Dedifferentiated amniotic fluid mesenchymal stem cell (primary cell): ENCODE data around the gene BUB1.
A peak's percentile ranks its signal among the peaks of the same experiment; 100 is the strongest.
"Not testable (repeated sequence)": the region's sequence is repeated elsewhere in the genome, so short reads cannot be mapped to it uniquely, and the experiment has no call there.

Experiments
- DNase-seq: peaks from one replicate; pipeline ENCODE4 v3.0.0-alpha.2; 2016; ENCODE audit errors: extremely low spot score

Gene BUB1

DNA sequence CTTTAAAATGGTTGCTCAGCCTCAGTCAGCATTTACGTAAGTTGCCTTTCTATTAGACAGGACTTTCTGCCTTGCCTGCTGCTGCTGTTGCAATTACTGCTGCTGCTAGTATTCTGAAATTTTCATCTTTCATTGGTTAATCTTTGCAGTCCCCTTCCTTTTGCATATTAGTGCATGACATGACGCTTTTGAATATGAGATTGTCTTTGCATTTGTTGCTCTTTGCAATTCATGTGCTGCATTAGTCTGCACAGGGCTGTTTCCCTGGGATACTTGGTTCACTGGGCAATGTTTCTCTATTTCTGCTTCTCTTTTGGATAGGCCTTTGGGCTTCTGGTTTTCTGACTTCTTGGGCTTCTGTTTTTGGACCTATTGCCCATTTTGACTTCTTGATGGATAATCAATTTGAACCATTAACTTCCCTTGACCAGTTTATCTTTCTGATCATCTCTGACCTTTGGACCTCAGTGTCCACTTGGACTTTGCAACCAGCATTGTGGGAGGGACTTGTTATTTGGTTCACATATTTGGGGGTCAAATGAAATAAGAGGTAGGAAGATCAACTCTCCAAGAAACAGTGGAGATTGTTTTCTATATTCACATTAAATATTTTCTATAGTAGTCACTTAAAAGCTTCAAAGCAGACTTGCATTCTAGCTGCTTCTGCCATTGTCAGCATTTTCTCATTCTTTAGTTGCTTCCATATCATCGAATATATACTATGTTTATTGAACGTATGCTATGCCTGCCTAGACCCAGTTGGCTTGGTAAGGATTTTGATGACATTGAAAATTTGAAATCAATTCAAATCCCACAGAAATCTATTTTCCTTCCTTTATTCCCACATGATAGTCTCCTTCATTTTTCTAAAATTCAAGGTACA, 12.5 kb upstream of the BUB1 start:
- no peak for DNase-seq

DNA sequence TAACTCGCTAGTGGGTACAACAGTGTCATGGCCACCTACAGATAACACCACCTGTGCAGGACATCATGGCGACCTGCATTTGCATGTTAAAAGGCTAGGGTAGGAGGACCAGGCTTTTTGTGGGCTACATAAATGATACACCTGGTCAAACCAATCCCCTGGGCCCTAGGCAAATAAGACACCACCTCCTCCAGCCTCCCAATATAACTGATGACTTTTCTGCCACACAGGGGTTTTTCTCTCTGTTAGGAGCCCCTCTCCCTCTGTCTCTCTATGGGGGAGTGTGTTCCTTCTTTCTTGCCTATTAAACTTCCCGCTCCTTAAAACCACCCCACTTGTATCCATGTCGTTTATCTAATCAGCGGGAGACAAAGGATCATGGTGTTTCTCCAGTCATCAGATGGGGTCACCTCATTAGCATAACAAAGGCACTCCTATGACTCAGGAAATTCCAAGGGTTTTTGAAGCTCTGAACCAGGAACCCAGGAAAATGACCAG, 10.8 kb upstream of the BUB1 start:
- no peak for DNase-seq

DNA sequence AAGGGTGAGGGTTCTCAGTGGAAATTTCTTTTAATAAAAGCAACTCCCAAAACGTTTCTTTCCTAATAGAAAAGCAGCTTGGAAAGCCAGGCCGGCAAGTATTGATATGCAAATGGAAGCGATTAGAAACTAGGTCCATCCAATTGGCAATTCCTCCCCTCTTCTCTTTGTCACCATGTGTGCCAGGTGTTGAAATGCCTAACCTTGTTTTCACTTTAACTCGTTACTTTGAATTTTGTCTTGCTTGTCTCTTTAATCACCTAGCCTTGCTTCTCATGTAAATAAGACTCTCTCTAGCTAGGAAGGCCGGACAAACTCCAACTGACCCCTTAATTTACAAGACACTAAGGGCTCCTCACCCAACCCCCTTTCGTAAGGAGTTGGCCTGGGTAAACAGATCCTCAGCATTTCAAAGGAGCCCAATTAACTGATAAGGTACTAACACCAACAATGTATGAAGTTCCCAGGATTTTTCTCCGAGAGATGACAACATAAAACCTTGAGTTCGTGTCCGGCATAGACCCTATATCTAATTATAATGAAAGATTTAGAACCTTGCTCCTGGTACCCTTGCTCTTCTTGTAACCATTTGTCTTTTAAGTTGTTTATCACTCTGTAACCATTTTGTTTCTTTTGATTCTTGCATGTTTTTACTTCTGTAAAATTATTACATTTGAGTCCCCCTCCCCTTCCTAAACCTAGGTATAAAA, 10.1 kb upstream of the BUB1 start:
- not testable (repeated sequence) for DNase-seq

DNA sequence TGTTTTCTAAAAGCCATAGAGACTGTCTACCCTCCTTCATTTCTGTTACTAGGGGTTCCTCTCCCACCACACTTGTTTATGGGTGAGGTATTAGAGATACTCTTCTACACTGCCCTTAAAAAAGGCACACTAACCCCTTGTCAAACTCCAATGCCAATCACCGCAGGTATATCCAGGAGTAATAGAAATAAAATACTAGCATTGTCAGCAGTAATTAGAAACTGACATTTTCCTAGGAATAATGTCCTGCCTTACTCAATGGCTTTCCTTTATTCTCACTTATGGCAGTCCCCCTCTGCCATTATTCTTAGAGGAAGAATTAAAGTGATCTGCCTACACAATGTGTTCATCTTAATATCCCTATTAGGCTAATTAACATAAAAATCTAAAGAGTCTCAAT, 5.0 kb upstream of the BUB1 start:
- no peak for DNase-seq

DNA sequence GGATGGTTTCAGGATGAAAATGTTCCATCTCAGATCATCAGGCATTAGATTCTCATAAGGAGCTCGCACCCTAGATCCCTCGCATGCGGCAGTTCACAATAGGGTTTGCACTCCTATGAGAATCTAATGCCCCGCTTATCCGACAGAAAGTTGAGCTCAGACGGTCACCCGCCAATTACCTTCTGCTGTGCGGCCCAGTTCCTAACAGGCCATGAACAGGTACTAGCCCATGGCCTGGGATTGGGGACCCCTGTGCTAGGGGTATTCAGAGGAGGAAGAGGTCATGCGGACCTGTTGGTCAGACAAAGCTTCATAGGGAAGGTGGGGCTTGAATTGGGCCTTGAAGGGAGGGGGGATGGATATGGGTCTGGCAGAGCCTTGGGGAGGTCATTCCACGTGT, 4.4 kb upstream of the BUB1 start:
- no peak for DNase-seq

DNA sequence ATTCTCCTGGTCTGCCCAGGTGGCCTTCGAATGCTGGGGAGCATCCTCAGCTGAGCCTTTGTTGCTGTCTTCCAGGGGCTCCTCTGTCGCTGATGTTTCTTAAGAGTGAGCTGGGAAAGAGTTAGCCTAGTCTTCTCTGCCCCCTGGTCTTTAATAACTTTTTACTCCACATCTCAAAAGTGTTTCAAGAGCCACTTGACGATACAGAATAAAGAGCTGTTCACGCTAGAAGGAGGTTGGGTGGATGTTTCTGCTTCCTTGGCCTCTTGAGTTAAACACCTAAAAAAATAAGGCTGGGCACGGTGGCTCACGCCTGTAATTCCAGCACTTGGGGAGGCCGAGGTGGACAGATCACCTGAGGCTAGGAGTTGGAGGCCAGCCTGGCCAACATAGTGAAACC, 2.8 kb upstream of the BUB1 start:
- no peak for DNase-seq

DNA sequence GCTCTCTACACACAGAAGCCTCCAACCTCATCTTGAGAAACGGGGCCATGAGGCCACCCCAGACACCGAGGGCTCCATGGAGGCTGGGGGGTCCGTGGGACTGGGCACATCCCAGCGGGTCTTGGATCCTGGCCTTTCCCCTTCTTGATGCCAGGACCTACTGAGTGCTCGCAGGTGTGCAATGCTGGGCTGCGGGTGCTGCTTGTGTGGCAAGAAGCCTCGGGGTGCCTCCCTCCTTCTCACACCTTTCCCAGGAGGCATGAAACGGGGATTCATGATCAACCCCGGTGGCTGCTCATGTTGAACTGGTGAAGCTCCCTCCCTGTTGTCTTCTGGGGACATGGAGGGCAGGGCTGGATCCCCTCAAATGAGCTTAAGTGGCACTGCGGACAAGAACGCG, 2.0 kb upstream of the BUB1 start:
- no peak for DNase-seq

DNA sequence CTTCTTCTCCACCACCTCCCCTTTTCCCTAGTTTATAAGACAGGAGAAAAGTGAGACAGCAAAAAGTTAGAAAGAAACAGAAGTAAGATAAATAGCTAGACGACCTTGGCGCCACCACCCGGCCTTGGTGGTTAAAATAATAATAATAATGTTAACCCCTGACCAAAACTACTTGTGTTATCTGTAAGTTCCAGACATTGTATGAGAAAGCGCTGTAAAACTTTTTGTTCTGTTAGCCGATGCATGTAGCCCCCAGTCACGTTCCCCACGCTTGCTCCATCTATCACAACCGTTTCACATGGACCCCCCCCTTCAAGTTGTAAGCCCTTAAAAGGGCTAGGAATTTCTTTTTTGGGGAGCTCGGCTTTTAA, 1.5 kb upstream of the BUB1 start:
- no peak for DNase-seq

DNA sequence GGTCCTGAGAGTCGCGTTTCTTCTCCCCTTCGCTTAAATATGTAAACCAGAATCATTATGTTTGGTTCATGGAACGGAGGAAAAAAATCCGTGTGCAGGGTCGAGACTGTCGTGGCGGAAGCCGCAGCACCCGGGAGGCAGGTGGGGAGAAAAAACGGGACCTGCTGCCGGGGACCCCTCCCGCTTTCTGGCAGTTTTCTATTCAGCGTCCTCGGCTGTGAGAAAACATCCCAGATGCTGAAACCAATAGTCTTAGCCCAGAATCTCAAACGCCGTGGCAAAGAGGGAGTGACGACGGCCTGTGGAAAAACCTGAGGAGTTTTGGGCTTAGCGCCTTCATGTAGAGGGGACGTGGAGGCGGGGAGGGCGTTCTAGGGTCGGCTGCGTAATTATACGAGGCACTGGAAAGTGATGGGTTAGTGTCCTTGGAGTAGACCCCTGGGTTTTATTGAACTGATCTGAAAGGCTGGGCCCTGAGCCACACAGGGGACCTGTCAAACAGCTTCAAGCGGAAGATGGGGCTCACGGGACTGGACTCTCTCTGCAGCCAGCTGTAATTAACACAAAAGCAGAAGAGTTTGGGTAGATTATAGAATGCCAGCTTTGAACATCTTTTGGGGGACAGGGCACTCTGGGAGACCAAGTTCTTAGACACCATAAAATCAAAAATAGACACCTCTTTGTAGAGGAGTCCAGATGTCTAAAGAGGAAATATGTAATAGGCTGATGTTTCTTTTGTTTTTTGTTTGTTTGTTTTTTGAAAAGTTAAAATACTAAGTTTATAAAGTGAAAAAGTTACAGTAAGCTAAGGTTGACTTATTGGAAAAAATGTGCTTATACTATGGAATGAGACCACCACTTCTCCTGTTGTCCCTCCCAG, 834 bp upstream of the BUB1 start:
- peak; percentile 32 for DNase-seq

DNA sequence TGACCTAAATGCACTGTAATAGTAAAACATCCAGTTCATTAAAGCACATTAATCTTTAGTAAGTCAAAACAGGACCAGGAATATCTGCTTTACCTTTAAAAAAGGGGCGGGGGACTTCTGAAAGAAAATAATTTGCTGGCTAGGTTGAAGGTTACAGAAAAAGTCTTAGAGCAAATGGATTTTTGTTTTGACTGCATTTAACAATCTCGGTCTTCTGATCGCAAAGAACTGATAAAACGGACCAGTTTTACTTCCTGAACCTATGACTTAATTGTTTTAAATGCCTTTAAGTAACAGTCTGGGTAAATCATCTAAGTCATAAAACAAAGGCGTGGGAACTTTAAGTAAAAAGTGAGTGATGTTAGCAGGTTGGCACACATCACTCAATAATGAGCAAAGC, 783 bp downstream of the BUB1 start:
- no peak for DNase-seq

DNA sequence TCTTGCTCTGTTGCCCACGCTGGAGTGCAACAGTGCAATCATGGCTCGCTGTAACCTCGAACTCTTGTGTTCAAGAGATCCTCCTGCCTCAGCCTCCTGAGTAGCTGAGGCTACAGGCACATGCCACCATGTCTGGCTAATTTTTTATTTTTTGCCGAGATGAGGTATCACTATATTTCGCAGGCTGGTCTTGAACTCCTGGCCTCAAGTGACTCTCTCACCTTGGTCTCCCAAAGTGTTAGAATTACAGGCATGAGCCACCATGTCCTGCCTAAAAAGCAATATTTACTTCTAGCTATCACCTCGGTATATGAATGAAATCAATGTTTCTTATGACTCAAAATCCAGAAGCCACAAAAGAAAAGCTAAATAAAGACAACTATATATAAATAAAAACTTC, 2.2 kb downstream of the BUB1 start:
- DNase-seq, result no peak

DNA sequence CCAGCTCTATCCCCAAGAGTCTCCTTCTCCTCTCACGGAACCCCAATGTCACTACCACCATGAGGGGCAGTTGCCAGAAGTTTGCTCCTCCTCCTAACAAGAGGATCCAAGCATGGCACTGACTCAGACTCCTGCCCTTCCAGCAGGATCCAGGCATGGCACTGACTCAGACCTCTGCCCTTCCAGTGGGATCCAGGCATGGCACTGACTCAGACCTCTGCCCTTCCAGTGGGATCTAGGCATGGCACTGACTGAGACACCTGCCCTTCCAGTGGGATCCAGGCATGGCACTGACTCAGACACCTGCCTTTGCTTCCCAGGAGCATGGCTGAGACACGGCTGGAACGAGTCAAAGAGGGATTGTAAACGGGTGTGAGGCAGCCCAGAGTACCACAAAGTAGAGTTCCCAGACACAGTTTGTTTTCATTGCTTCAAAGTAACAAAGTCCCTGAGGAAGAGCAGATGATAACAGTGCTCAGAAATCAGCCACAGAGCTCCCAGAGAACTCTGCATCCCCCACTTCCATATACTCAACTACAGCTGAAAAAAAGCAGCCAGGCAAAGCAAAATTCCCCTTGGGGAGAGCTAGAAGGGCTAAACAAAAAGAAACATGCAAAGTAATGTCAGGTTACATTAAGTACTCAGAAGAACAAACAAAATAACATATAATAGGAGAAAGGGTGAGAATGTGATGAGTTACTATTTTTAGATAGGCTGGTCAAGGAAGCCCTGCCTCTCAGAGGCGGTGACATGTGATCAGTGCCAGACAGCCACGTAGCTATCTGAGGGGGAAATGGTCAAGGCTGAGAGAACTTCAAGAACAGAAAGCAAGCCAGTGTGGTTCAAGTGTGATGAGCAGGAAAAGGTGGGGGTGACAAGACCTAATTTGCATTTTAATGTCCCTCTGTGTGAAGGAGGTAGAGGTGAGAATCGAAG, 3.0 kb downstream of the BUB1 start:
- DNase-seq, result no peak

DNA sequence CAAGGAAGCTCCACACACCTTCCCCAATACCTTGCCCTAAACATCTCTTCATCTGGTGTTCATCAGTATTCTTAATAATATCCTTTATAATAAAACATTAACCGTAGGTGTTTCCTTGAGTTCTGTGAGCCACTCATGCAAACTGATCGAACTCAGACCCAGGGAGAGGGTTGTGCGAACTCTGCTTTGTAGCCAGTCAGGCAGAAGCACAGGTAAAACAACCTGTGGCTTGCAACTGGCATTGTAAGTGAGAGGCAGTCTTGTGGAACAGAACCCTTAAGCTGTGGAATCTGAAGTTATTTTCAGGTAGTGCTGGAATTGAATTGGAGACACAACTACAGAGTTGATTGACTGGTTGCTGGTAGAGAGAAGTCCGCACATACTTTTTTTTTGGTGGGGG, 4.7 kb downstream of the BUB1 start:
- no peak for DNase-seq

DNA sequence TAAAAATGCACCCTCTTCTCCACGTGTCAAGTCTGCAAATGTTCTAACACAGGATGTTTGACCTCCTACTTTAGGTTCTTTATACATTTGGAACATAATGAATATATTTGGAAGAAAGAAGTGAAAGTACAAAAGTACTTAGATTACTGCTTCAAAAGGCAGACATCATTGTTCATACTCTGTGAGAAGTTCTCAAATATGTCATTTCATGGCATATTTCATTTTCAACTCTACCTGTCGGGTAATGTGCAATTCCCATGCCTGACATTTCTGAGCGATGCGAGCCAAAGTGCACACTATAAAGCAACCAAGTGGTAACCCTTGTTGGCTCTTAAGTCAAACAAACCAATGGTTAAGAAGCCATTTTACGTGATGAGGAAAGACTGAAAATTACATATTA, 7.0 kb downstream of the BUB1 start:
- no peak for DNase-seq

DNA sequence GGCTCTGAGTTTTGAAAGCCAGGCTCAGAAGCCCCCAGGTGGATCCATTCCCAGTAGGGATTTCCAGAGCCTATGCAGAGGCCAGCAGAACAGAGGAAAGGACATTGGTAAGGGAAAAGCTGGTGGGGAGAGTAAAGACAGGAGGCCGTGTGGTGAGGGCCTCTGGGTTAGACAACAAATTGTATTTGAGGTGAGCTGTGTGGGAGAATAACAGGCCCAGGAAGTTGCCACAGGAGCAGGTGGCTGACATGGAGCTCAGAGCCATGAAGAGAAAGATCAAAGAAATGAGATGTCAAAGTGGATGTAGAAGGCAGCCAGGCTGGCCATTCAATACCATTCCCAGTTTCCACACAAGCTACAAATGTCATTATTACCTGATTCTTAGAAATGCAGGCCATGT, 8.8 kb downstream of the BUB1 start:
- DNase-seq, result no peak

DNA sequence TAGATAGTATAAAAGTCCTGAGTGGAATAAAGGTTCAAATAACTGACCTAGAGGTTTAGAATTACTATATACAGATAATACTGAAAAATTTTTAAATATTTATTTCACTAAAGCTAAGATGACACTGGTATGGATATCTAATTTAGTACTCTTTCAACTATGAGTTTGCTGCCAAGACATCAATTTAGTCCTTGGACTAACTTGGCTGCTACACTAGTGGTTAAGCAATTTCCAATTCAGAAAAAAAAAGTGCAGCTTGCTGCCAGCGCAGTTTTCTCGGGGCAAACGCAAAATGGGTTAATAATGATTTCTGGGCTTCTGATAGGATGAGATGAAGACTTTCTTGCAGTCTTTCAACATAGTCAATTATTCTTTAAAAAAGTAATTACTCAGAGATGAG, 10.8 kb downstream of the BUB1 start:
- DNase-seq, result no peak

DNA sequence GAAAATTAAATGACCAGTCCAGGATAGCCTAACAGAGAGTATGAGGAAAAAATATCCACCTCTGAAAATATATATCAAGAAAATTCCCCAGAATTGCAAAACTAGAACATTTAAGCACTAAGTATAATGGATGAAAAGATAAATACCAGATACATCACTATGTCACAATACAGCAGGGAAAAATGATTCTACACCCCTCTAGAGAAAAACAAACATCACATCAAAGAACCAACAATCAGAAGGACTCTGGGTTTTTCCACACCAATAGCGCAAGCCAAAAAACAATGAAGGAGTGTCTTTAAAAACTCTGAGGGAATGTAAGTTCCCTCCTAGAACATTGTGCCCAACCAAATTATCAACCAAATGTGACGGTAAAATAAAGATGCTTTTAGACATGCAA, 13.7 kb downstream of the BUB1 start:
- no peak for DNase-seq

DNA sequence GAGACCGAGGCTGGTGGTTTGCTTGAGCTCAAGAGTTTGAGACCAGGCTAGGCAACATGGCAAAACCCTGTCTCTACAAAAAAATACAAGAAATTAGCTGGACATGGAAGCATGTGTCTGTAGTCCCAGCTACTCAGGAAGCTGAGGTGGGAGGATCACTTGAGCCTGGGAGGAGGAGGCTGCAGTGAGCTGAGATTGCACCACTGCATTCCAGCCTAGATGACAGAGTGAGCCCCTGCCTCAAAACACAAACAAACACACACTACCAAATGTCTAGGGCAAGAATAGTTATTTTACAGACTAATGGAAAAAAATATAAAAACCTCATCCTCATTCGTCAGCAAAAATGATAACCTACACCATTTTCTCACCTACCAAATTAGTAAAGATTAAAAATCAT, 15.3 kb downstream of the BUB1 start:
- DNase-seq, result no peak

DNA sequence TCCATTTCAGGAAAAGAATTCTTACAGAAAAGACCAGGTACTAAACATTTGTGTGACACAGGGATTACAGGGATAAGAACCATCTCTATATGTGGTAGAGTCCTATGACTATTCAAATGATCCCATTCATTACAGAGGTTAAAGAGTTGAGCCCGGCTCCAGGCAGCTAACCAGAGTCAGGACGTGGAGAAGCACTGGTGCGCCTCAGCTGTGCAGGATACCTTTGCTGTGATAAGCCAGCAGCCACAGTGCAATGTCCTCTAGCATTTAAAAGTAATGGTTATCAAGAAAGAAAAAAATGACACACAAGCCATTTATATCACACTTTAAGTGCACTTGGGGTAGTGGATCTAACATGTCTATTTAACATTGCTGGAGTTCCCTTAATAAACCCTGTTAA, 17.3 kb downstream of the BUB1 start:
- DNase-seq, result no peak

DNA sequence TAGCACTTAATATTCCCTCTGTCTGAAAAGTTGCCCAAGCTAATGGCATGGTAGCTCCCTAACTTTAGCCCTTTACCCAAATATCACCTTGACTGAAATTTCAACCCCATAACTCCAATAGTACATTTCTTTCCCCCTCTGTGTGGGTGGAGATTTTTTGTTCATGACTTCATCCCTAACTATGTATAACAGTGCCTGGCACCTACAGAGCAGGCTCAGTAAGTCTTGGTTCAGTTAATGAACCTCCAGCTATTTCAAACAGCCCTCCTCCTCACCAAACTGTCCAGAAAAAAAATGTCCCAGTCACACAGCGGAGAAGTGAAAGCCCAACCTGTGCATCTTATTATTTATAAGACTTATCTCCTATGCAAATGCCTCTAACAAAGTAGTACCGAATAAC, 18.6 kb downstream of the BUB1 start:
- no peak for DNase-seq

DNA sequence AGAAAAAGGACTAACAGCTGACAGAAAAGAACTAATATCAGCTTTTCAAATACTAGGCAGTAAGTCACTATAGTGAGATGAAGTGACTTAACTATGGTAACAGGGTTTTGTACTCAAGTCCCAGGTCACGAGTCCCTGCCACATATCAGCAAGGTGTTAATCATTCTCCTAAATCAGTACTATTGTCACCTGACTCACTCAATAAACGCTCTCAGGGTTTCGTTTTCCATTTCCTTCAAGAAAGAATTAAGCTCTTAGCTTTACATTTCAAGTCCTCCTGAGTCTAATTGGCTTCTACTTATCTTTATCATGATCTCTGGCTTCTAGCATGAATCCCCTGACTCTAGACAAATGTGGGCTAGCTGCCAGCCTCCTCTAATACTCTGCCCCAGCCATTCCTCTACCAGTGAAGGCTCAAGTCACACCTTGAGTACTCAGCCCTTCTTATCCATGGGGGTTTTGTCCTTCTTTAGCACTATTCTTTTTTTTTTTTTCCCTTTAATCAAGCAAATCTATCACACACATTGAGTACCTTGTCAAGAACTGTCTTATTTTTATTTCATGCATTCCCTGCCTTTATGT, 20.0 kb downstream of the BUB1 start:
- no peak for DNase-seq
